GM18909 (cell line): Measurements from ENCODE around the gene IFT25.

Source experiments
- ATAC-seq: cut with Tn5 transposase; IDR thresholded peaks from one replicate; pipeline ENCODE4 v1.9.1; 2021; ENCODE audit warnings: mild to moderate bottlenecking; ENCODE audit not compliant: unreplicated experiment, poor library complexity

Gene IFT25

DNA sequence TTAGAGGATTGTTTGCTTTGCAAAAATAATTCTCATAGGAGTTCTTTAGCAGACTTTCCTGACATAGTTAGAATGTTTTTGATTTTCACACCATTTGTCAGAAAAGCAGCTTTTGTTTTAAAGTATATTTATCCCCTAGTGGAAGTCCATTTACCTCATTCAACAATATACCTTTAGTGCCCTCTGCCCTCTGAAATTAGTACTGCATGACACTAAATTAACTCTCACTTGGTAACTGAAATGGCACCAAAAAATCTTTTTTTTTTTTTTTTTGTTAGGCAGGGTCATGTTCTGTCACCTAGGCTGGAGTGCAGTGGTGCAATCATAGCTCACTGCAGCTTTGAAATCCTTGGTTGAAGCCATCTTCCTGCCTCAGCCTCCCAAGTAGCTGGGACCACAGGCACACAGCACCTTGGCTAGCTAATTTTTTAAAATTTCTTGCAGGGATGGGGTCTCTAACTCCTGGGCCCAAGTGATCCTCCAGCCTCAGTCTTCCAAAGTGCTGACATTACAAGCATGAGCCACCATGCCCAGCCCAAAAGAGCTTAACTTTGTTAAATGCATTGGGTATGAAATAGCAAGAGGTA is 14.3 kb upstream of the IFT25 start:
- ATAC-seq: no peak

DNA sequence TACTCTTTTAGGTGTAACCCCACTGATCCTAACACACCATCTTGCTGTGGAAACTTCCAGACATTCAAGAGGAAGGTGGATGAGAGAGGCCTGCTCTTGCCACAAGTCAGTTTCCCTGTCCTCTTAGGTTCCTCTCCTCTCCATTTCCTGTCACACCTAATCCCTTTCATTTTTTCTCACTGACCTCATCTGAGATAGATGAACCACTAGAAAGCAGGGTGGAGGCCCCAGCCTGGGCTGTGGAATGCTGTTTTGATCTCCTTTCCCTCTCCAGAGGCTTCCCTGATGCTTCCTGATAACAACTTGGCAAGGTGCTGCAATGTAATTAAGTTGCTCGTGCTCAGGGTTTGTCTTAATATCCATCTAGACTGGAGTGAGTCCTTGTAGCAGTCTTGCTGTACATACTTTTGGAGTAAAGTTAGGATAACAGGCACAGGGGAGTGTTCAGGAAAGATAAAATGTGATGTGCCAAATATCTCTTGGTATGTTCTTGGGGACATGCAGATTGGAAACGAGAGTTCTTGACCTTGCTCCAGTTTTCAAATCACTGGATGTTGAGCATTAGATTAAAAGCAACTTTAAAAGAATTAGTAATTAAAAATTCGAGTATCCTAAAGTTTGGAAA is 11.8 kb upstream of the IFT25 start:
- ATAC-seq: no peak

DNA sequence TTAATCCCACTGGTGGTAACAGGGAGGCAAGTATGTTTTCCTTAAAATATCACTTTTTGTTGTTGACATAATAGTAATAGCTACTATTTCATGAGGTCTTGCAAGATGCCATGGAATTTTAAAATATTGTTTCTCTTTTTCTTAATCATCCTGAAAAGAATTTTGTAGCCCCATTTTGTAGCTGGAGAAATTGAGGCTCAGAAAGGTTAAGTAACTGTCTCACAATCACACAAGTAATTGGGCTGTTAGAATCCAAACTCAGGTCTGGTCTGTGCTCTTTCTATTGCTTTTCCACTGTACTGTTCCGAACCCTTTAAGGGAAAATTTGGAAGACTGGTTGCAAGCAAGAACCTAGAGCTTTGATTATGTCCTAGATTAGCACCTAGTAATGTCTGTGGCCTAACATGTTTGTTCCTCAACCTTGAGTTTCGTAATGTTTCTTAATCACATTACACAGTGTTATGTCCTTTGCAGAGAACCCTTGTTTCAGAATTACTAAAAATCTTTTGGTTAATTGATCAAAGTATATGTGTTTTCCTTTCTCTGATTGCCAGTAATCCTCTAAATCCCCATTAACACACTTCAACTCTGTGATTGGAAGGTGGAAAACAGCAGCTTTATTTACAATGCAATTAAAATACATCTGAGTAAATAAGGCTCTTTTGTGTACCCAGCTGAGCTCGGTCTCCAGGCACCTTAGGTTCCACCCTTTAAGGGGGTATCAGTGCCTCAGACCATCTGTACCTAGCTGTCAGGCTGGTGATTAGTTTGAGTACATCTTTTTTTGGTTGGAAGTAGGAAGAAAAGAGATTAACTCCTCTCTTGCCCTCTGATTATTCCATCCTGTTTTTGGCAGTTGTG is 11.0 kb upstream of the IFT25 start:
- no peak for ATAC-seq

DNA sequence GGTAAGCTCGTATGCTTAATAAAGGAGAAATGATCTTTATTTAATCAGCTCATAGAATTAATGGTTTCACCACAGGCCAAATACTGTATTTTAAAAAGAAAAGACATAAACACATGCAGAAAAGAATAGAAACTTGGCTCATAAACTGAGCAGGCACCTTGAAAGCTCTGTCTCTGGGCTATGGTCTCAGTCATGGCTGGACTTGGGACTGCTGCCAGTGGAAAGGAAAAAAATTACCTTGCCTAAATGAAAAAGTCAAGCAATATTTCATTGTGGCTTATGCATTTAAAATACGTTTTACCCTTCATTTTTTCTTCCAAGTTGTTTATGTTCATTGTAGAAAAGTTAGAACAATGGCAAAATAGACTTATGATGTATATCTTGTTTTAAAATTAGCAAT is 8.6 kb upstream of the IFT25 start:
- ATAC-seq: no peak

DNA sequence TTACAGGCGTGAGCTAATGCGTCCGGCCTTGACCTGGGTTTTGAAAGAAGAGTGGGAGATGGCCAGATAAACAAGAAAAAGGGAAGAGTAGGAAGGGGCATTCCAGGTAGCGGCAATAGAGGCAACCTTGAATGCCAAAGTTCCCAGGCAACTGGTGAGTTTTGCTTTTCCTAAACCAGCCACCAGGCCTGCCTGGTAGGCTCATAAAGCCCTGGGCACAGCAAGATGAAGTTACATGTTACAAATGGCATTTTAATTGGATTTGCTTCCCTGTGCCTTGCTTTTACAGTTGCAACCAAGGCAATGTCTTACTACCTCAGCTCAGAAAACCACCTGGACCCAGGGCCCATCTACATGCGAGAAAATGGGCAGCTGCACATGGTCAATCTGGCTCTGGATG is 6.2 kb upstream of the IFT25 start:
- no peak for ATAC-seq

DNA sequence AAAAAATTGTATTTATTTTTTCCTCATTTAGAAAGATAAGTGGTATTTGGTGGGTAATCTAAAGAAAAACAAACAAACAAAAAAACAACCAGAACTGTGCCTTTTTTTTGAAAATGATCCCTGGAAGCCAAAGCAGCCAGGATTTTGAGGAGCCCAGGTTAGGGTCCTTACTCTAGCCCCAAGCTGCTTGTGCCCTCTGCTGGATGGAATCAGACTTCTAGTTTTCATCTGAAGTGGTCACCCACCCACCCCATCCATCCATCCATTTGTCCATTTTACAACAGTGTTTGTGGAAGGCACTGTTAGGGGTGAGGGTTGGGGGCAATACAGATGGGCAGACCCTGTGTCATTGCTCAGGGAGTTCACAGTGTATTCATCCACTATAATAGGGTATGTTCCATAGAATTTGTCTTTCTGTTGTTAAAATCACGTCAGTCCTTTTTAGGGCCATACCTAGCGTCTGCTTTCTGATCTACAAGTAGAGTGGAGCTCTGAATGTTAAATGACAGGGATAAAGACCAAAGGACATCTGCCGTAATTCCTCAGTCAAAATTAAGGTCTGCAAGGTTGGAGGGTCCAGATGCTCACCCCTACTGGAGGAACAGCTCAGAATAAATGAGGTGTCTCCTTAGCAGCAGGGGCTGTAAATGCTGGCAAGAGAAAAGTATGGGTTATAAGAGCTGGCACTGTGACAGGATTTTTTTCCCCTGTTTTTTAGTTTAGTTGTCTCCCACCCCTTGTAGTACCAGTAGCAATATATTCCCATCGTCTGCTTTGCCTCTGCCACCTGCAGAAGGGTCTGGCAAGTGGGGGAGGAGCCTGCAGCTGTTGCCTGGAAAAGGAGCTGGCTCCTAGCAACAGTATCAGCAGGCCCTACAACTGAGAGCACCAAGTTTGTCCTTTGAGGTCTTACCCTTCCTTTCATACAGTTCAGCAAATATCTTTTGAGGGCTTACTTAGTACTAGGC is 3.8 kb upstream of the IFT25 start:
- no peak for ATAC-seq

GRCh38 chr1:53948291-53948690 is 2.8 kb upstream of the IFT25 start:
- ATAC-seq: no peak

DNA sequence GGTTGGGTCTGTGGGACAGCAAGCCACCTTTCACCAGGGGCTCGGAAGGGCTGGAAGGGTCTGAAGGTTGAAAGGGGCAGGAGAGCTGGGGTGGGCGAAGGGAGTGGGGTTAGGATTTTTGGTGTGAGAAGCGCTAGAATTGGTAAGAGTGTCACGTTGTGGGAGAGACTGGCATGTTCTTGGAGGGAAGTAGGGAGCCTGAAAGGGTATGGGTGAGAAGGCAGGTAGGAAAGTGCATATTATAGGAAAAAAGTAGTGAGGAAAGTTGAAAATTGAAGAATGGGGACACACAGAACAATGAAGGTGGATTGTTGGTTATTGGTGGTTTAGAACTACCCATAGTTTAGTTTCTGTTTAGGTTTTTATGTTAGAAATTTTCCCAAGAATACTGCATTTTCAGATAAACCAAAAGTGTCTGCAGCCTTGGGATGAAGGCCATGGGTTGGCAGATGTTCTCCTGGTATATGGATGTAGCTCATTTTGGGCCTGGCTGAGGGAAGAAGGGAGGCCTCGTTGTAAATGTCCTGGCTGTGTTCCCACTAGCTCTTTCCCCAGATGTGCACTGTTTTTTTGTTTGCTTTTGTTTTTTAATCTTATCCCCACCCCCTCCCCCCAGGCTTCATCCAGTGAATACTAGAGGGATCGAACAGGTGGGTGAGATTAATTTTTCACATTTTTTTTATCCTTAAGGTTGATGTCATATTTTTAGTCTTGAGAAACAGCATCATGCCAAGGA is 1.8 kb upstream of the IFT25 start:
- ATAC-seq: no peak

DNA sequence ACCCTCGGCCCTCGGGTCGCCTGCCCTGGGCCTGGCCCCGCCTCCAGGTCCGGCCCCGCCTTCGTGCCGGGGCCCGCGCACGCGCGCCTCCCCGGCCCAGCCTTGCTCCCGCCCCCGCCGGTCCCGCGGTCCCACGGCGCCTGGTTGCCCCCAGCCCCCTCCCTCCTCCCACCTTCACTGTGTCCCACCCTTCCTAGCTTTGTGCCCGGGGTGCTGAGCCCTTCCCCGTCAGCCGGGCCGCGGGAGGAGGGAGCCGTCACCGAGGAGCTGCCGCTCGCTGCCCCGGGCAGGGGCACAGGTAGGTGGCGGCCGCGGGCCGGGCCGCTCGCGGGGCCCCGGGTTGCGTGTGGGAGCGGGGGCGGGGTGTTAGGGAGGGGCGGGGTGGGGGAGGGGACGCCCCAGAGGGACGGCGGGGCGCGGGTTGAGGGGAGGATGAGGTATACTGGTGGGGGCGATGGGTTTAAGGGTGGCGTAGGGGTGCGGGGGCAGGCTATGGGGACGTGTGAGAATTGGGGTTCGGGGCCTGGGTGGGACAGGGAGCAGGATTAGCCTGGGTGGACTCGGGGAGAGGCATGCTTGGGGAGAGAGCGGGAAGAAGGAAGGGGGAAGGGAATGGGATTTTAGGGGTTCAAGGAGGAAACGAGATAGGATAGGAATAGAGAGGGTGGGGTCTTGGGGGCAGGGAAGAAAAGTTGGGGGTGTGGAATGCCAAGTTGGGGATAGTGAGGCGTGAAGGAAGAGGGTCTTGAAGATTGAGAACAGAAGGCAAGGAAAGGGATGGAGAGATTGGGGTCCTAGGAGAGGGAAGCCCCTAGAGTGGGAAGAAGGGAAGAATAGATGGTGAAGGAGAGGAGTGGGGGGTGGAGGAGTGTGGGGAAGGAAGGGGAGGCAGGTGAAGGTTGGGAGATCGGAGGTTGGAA is 1.0 kb upstream of the IFT25 start, which contains the start of gene LRRC42:
Gene LRRC42 (plus strand): TSS at position 99 of the 920 bp plus-strand sequence. CDS start 5,650 bp downstream, outside the sequence.
- peak; percentile 70 for ATAC-seq

GRCh38 chr1:53945183-53945432 is 391 bp downstream of the IFT25 start:
- ATAC-seq: no peak

- no peak for ATAC-seq
These were observed 873 bp downstream of the IFT25 start for GRCh38 chr1:53944469-53945182.

DNA sequence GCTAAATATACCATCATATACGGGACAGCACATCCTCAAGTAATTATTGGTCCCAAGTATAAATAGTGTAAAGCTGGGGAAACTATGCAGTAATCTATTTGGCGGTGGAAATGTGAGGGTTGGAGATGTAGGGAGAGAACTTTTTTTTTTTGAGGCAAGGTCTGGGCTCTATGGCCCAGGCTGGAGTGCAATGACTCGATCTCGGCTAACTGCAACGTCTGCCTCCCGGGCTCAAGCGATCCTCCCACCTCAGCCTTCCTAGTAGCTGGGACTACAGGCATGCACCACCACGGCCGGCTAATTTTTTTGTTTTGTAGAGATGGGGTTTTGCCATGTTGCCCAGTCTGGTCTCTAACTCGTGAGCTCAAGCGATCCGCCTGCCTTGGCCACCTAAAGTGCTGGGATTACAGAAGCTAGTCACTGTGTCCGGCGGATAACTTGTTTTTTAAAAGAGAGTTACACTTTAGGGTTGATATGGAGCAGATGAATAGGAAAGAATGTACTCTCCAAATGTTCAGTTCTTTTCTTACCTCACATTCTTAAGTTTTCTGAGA is 1.9 kb downstream of the IFT25 start:
- no peak for ATAC-seq

DNA sequence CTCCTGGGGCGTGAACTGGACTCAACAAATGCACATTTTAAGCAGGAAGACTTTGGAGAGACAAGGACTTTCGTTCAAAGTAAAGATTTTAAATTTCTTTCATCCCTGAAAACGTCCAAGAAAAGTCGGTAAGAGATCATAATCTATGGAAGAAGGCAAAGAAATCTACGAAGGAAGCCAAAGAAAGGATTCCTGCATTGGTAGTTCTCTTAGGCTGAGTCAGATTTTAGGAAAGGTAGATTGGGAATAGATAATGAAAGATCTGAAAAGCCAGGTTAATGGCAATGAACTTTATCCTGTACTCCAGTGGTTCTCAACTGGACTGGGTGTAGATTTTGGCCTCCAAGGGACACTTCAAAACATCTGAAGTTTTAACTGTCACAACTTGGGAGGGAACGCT is 2.4 kb downstream of the IFT25 start:
- no peak for ATAC-seq

DNA sequence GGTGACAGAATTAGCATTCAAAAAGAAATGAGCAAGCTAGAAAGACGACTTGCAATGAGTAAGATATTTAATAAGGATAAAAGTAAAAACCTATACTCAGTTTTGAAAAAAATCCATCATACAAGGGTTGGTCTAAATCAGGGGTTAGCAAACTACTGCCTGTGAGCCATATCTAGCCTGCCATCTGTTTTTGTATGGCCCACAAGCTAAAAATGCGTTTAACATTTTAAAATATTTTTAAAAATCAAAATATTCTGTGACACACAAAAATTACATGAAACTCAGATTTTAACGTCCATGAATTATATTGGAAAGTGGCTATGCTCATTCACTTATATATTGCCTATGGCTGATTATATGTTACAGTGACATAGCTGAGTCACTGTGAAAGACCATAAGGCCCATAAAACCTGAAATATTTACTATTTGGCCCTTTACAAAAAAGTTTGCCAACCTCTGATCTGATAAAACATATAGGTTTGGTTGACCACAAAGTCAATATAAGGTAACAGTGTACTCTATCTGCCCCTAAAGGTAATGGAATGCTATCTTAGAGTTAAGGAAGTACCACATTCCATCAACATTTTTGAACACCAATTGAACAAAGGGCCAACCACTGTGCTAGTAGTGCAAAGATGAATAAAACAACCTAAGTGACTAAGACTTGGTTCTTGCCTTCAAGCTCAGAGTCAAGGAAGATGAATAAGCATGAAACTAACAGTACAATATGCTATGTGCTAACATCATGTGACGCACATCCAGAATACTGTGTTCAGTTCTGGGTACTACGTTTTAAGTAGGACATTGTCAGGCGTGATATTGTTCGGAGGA is 3.2 kb downstream of the IFT25 start:
- ATAC-seq: no peak

GRCh38 chr1:53938136-53938830 is 7.2 kb downstream of the IFT25 start:
- ATAC-seq: no peak

DNA sequence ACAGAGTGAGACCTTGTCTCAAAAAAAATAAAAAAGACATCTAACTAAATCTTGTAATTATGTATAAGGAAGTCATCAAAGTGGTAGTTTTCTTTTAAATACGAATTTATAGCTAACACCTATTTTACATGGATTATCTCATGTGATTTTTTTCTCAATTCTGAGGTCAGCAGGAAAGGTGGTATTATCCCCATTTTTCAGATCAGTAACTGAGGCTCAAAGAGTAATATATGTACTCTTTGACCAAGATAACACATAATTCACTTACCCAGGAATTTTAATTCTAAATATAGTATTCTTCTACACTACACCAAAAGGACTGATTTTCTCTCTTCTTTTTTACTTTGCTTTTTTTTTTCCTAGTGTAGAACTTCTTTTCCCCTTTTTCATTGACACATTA is 9.1 kb downstream of the IFT25 start:
- ATAC-seq: no peak
